Activated CD4-positive, CD25-positive, alpha-beta regulatory T cell treated with anti-CD3 and anti-CD28 coated beads, Interleukin-2, amount 50 U/mL, for 24 hours (primary cell): ENCODE measurements around the gene PPHLN1.
A peak's percentile ranks its signal among the peaks of the same experiment; 100 is the strongest.

Experiments
- ATAC-seq, 2 donors: fragments of 150-1000 bp; cut with Tn5 transposase; one replicate each; pipeline ENCODE4 v1.10.0; 2021; ENCODE audit warnings: mild to moderate bottlenecking in 1 of 2, moderate library complexity in 1 of 2

The PPHLN1 gene

DNA sequence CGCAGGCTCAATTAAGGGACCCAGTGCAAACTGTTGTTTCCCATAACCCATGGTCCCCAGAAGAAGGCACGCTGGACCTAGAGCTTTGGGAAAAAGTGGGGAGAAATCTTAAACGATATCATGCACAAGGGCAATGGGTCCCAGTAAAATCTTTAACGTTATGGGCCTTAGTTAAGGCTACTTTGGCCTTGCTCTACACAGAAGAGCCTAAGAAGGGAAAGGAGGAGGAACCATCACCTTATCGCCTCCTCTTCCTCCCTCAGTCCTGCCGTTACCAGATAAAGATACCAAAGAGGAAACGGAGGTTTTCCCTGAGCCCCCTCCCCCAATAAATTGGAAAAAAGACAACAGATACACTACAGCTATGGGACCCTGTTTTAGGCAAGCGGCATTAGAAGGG, 116.9 kb downstream of the PPHLN1 start:
- no peak for ATAC-seq

DNA sequence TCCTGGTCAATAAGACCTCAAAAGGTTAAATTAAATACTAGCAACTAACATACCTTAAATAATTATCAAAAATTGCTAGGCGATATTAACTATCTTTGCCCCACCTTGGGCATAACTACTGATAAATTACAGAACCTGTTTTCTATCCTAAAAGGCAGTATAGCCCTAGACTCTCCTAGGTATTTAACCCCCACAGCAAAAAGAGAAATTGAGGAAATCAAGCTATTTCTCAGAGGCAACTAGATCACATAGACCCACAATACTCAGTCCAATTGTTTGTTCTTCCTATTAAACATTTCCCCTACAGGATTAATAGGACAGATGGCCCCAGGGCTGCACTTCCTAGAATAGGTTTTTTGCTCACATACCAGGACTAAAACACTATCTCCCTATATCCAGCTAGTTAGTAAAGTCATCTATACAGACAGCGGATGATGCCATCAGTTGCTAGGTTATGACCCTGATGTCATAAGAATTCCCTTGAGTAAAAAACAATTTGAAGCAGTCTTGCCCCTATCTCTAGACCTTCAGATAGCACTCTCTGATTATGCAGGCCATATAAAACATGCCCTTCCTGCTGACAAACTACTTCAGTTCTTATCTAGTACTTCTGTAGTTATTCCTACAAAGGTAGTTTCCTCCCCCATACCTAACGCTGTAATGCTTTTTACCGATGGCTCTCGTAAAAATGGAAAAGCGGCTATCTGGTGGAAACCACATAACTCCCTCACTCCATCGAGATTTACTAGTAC, 118.4 kb downstream of the PPHLN1 start:
- no peak for ATAC-seq

DNA sequence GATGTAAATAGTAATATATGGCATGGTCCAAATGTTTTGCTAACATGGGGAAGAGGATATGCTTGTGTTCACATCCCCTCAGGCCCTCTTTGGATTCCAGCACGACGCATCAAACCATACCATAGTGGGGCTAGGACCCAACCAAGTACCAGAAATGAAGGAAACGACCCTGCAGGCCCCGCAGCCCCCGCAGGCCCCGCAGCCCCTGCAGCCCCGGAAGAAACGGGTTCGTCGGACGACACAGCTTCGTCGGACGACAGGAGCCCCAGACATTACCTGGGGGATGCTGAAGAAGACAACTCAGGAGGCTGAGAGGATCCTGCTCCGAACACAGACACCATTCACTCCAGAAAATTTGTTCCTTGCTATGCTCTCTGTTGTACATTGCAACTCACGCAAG, 119.9 kb downstream of the PPHLN1 start:
- no peak for ATAC-seq

DNA sequence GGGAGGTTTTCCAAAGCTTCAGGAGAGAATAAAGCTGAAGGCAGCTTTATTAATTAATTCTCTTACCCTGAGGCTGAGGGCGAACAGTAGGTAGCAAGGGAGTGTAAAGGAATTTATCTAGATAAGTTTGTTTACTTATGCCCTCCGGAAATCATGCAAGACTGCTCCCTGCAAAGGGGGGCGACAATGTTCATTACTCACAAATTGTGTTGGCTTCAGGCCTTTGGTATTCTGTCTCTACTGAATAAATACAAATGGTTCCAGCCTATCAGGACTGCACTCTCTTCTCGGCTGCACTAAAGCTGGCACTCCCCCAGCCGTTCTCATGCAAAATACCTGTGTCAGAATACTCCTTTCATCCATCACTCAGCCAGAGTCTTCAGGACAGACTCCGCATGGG, 120.8 kb downstream of the PPHLN1 start:
- no peak for ATAC-seq

DNA sequence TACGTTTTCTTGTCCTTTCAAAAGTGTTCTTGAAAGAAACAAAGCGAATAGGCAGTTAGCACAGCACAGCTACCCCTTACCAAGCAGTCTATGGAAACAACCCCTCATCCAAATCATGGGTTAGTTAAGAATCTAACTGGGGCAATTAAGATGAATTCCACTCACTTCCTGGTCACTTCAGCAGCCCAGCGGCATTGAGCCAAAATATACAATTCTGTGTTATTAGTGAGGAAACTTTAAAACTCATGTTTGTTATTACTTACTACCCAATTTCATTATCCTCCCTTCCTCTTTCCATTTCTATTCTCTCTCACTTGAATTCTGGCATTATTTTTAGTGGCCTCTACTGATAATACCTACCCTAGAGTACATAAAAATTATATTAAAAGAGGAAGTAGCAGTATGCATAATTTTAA, 121.4 kb downstream of the PPHLN1 start:
- no peak for ATAC-seq

DNA sequence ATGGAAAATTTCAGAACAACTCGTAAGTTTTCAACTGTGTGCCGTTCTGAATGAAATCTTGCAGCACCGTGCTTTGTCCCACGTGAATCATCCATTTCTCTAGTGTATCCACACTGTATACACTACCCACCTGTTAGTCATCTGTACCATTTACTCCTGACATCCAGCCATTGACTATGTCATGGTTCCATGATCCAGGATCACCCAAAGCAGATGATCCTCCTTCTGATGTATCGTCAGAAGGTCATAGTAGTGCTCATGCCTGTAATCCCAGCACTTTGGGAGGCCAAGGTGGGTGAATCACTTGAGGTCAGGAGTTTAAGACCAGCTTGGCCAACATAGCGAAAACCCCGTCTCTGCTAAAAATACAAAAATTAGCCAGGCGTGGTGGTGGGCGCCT, 122.9 kb downstream of the PPHLN1 start:
- ATAC-seq: no peak

DNA sequence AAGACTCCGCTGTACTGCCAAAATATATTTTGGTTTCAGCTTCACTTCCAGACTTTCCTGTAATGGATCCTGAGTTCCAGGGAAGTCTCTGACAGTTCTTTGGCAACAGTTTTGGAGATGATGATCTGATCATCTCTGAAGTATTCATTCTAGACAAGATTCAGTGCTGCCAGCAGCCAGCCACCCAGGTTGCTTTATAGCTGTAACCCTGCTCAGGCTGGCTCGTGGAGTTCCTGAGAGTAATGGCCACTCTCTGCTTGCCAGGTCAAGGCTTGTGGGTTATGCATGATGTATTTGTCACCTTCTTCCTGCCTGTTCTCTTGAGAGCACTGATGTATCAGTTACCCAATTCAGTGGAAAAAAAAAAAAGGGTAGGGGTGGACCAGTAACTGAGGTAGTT, 124.3 kb downstream of the PPHLN1 start:
- no peak for ATAC-seq

DNA sequence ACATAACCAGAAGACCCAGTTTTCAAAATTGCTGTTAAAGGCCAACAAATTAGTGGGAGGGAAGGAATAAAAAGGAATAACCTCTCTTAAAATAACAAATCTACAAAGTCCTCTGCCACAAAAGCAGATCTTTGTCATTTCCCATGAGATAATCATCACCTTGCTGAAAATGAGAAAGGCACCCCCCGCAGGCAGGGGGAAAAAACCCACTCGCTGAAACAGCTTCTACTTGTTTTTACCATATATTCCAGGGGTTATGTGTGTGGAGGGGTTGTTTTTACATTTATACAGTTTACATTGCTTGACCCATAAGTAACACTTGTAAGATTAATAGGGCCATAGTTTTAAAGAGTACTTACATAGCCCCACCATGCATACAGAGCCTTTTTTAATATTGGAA, 132.6 kb downstream of the PPHLN1 start:
- ATAC-seq: no peak

DNA sequence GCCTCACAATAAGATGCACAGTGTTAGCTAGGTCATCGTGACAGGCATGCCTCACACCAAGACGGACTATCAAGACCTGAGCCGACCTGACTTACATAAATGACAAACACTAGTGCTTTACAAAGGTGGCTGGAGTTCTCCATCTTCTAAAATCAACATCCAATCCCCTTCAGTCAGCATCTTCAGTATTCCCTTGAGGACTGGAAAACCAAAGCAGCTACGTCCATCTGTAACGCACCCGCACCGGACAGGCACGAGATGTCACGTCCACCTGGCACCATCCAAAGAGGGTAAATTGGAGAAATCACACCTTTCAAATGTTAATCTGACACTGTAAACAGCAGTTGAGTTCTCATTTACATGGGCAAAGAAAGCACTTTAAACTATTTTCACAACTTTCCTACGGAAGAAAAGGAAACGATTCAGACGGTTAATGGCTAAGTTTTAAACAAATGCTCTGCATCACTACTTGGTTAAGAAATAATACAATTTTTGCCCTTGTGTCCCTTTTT, 133.4 kb downstream of the PPHLN1 start:
- no peak for ATAC-seq

DNA sequence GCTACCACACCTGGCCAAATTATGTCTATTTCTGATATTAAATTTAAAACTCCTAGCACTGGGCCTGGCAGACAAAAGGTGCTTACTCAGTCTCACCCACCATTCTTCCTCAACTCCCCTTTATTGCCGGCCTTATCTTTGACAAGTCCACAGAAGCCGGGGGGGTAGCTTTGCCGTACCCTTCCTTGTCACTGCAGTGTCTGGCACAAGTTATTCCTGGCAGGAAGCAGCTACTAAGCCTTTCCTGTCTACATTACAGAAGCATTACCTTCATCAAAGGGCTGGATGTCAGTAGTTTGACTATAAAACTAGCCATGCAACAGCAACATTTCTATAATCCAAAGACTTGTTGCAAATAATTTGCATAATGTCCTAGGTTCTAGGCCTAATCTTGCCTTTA, 136.5 kb downstream of the PPHLN1 start:
- ATAC-seq: no peak

DNA sequence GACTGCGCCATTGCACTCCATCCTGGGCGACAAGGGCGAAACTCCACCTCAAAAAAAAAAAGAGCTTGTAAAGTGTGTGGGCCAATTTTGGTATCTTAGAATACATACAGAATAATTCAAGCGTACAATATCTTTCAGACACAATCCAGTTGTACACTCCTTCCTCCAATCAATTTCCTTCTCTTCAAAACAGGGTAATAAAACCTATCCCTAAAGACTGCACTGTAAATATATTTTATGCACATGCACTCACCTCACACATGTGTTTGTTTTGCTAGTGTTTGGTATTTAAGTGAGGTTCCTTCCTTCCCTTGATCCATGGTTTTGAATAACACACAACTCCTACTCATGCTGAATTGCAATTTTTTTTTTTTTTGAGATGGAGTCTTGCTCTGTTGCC, 137.7 kb downstream of the PPHLN1 start:
- ATAC-seq: no peak

DNA sequence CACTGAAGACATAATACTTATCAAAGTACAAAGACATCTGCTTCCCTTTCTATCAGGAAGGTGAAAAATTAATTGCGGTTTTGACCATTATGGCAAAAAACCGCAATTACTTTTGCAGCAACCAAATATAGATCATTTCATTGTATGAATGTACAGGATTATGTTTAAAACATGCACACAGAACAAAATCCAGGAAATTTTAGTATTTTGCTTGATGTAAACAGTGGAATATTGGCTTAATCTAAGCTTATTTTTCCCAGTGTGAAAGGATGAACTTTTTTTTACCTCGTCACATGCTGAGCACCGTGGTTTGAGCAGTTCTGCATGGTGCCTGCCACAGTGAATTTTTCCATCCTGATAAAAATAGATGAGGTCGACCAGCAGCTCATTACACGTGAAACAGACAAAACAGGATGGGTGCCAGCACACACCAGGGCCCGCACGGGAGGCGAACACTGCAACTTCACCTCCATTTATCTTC, 142.4 kb downstream of the PPHLN1 start:
- ATAC-seq: no peak

DNA sequence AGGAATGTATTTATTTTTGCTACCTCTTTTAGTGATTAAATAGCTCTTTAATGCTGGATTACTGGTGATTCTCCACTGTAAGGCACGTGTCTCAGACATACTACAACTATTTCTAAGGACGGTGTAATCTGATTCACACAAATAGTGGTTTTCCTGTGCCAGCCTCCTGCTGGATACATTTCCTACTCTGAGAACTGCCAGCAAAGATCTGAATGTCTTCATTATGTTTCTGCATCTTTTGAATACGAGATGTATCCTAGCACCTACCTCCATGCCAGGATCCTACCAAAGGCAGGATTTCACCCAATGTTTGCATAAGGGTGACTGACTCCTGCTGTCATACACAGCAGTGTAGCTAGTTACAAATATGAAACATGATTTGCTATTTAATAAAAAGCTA, 143.0 kb downstream of the PPHLN1 start:
- ATAC-seq: peak in 1 of 2 donors; percentile 15

DNA sequence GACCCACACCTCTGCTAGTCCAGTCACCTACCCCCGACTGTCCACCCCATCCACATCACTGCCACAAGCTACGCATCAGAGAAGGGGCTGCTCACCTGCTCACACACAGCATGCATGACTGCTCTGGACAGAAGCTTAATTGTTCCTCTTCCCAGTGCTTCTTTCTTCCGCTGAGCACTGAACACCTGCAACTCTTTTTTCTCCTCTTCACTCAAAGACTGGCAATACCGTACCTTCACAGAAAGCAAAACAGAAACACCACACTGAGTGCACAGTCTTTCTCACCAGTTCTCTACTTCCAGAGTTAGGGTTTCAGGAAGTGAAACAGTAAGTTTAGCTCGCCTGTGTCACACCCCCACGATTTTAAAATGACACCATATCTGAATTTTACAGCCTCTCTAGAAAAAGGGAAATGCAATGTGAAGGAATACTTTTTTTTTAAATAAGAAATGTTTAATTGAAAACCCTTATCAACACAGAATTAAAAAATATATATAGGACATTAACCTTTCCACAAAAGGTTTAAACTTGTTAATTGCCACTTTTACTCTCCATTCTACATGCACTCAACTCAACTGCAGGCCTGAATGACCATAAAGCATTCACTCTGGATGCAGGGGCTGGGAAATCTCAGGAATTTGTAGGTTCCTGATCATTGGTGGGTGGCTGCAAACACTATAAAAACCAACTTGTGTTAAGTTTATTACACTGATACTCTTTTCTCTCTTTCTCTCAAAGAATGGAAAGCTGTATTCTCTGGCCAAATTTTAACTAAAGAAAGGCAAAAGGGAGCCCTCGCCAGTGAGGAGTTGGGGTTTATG, 143.6 kb downstream of the PPHLN1 start:
- ATAC-seq: peak; percentile 67 to 76

DNA sequence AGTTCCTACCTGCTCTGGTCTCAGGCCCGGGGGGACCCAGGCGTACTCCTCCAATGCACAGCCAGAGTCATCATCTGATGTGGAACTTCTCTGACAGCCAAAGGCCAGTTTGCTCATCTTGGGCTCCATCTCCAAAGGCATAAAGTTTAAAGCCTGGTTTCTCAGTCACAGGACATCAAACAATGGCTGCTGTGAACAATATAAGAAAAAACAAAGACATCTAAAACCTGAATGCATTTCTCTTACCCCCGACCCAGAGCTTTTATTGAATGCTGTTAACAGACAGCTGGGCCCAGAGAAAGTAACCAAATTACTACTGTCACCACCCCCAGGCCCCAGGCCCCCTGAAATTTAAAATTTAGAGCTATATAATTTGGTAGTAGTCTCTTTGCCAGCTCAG, 146.4 kb downstream of the PPHLN1 start:
- no peak for ATAC-seq

DNA sequence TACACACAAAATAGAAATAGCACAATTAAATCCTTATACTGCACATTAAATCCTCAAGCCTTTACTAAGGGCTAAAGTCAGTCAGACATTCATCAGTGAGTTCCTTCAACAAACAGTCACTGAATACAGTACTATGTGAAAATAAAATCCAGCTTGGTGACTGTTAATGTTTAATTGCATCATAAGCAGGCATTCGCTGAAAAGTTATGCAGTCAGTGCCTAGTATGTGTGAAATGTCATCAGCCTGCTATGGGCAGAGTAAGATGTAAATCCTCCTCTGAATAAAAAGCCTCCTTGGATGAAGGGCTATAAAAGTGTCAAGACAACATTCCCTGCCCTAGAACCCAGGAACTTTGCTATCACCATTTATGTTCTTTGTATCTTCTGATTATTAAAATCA, 147.2 kb downstream of the PPHLN1 start:
- ATAC-seq: no peak

DNA sequence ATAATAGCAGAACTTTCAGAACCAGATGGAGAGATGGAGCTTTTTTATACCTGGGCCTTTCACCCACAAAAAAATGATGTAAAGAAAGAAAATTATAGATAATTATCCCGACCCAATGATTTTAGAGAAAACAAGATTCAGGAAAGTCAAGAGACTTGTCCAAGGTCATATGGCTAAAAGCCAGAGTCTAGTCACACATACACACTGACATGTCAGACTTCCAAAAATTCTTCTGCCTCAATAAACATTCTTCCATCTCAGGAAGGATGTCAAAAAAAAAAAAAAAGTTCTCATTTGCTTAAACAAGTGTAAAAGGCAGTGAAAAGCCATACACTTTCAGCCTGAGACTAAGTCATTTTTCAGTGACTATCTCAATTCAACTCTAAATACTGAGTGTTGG, 147.6 kb downstream of the PPHLN1 start:
- ATAC-seq: no peak

DNA sequence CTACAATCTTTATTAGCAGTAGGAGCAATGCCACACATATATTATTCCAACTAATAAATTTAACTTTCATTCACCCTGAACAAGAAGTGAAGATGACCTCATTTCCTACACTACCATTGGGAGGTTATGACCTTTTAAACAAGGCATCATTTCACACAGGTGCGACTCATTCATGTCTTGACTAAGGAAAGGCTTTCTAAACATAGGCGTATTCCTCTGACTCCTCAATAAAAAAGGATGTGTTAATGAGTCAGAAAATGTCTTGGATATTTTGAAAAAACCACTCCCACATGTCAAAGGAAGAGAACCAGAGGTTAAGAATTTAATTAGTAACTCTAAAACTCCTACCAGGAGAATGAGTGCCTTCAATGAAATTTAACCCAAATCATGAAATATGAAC, 148.4 kb downstream of the PPHLN1 start:
- no peak for ATAC-seq

DNA sequence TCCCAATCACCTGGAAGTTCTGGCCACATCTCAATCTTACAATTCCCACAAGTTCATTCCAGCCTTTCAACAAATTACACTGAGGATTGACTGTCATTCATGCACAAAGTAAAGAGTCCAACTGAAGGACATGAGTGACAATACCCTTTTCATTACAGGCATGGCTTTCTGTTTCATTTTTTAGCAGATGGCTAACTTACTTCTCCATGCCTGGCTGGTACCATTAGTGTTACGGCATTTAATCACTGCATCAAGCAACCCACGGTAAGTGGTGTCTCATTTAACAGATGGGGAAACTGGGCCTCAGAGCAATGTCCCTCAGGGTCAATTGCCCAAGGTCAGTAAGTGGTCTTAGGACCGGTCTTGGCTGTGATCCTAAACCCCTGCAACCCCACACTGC, 149.1 kb downstream of the PPHLN1 start:
- ATAC-seq: no peak

DNA sequence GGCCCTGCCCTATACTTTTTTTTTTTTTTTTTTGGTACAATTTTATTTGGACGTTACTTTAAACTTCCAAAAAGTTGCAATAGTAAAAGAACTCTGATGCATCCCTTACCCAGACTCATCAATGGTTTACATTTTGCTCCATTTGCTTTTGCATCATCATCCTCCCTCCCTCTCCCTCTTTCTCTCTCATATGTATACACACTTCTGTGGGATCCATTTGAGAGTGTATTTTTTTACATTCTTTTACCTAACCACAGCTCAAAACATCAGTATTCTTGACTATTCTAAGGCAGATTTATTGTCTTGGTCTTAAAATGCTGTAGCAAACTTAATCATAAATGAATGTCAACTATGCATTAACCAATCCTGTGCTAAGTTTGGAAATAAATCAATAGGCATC, 152.0 kb downstream of the PPHLN1 start:
- ATAC-seq: no peak

DNA sequence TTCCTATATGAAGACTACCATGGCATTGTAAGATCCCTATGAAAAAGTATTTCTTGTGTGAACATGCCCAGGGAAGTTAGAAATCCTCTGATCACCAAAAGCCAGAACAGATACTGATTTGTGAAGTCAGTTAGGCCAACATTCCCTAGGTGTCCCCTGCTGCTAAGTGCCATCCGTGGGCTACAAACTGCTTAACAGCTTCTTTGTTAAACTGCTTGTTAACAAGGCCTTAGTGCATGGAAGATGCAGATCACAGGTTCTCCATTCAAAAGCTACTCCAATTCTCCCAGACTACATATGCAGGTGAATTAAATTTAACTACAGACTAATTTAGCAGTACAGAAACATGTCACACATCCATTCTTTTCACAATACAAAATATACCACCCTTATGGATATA, 155.4 kb downstream of the PPHLN1 start:
- no peak for ATAC-seq

DNA sequence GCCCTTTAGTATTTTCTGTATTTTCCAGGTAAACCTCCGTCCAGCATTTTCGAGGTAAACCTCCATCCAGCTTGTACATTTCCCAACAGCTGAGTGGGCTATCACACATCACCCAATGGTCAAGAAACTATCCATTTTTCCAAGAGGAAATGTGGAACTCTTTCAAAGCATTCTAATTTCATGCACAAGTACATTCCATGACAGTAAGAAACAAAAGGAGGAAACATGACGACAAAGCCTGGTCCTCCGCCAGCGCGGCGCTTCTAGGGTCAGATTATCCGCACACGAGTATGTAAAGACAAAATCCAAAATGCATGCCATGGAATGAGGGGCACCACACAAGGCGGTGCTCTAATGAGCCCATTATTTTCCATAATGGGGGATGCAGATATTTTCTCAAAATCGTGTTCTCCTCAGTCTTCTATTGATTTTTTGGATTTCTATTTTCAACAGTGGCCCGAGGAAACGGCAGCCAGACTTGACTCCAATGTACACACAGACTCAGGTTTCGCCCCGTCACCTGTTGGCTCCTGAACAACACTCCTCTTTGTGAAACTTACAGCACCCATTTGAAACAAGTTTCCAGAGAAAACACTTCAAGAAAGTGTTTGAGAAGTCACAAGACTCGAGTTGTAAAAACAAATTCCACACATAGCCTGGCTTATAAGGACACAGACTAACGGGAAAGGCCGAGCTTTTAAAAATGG, 156.2 kb downstream of the PPHLN1 start:
- ATAC-seq: no peak
